ENCODE results near the gene ACTRT2.

GRCh38 chr1:3060601-3061551 lies 39.6 kb downstream of the ACTRT2 start:
- TF ChIP-seq MAX (IDR thresholded peaks at IDR 0.05; ENCODE audit: low read depth, low read length) (no peak), POLR2AphosphoS5 (IDR thresholded peaks at IDR 0.05; ENCODE audit: low read length) (no peak), ZBTB33 (IDR thresholded peaks at IDR 0.05) (no peak), CTCF (IDR thresholded peaks at IDR 0.05 in 2 of 3, conservative IDR thresholded peaks at IDR 0.05 in 1 of 3; ENCODE audit: control insufficient read depth in 2 of 3, extremely low read depth in 1 of 3, insufficient read depth in 1 of 3, low read depth in 3 of 3, low read length in 3 of 3) (no peak), RCOR1 (conservative IDR thresholded peaks at IDR 0.05; ENCODE audit: low read depth, low read length) (no peak), EZH2 (IDR thresholded peaks at IDR 0.05; ENCODE audit: borderline replicate concordance, control insufficient read depth, low read depth, low read length) (no peak), ZSCAN29 (IDR thresholded peaks at IDR 0.05) (no peak), RAD21 (IDR thresholded peaks at IDR 0.05; ENCODE audit: insufficient read depth, low read depth, low read length) (no peak), BRCA1 (IDR thresholded peaks at IDR 0.05; ENCODE audit: low read depth, low read length) (no peak), ZBED1 (IDR thresholded peaks at IDR 0.05; ENCODE audit: borderline replicate concordance) (no peak), CEBPB (IDR thresholded peaks at IDR 0.05; ENCODE audit: borderline replicate concordance in 1 of 2, low read depth in 2 of 2, low read length in 2 of 2) (no peak), REST (IDR thresholded peaks at IDR 0.05; ENCODE audit: low read depth, low read length) (no peak), TCF12 (IDR thresholded peaks at IDR 0.05; ENCODE audit: low read depth, low read length) (no peak)

Measured in GM12878 (cell line).